ENCODE measurements around the gene SERPINA3. TPM values are rescaled to one million over a fixed set of nuclear protein-coding genes. Genes with fewer than 3 reads are reported as not detected.

SERPINA3 gene
- 2.7 to 3.5 TPM (median 3.0 TPM) in 3 replicates for total RNA-seq (2021)
- not detected for Bru-seq, nascent RNA
- long read RNA-seq, experiment 1 = 0 reads
- long read RNA-seq, experiment 2 = 0 reads
- long read RNA-seq, experiment 3 = 0 reads

DNA sequence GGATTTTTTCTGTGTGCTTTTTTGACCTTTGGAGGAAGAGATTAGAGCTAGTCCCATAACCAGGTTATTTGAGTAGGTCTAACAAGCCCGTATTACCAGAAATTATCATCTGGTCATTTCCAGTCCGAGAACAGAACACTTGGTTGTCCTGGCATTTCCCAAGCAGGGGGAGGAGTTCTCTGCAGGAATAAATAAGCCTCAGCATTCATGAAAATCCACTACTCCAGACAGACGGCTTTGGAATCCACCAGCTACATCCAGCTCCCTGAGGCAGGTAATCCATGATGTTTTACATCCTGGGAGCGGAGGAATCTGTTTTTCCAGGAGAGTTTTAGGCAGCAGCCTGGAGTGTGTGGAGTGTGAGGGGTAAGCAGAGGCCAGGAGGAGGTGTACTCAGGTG, at the start of gene SERPINA3:
Gene SERPINA3, plus strand, starts transcription at position 218 of the 400 bp plus-strand sequence. CDS start 2,051 bp downstream, outside the sequence.
- DNase-seq (ENCODE audit: low spot score) (no peak), ATAC-seq (no peak)
- ChIA-PET CTCF (interaction anchor here (0.6 kb wide), 1 partner anchor 60 kb away, joined by 3 read pairs; no protein-coding TSS in a partner anchor), POLR2A (no interaction called here)
- peaks cover 36% of the 10 kb centered on the region for H3K9me3 Mint-ChIP-seq
- no peak within 1 kb of the TSS for H3K27ac Mint-ChIP-seq
- peaks cover 10% of the 10 kb centered on the region for H3K27me3 Mint-ChIP-seq (ENCODE audit: low read depth)
- peaks cover 6% of the 10 kb centered on the region; the same call in 1 of the 2 replicates for H3K36me3 Mint-ChIP-seq
- no peak within 1 kb of the TSS for H3K4me3 Mint-ChIP-seq
- no peaks in the 10 kb centered on the region for H3K4me1 Mint-ChIP-seq
- TF ChIP-seq RELA (CRISPR knock-in tag; IDR thresholded peaks at IDR 0.05; ENCODE audit: borderline replicate concordance) (no peak), ZNF138 (CRISPR knock-in tag; conservative IDR thresholded peaks at IDR 0.05) (no peak), CBFB (CRISPR knock-in tag; IDR thresholded peaks at IDR 0.05; ENCODE audit: low read depth) (no peak), FOXK1 (CRISPR knock-in tag; IDR thresholded peaks at IDR 0.05) (no peak), USF2 (CRISPR knock-in tag; IDR thresholded peaks at IDR 0.05) (no peak), KAT7 (CRISPR knock-in tag; IDR thresholded peaks at IDR 0.05; ENCODE audit: borderline replicate concordance) (no peak), ZBTB21 (CRISPR knock-in tag; IDR thresholded peaks at IDR 0.05; ENCODE audit: borderline replicate concordance) (no peak), ATF1 (CRISPR knock-in tag; IDR thresholded peaks at IDR 0.05) (no peak), ZNF423 (CRISPR knock-in tag; IDR thresholded peaks at IDR 0.05) (no peak)
- TF ChIP-seq, protein P1, sequence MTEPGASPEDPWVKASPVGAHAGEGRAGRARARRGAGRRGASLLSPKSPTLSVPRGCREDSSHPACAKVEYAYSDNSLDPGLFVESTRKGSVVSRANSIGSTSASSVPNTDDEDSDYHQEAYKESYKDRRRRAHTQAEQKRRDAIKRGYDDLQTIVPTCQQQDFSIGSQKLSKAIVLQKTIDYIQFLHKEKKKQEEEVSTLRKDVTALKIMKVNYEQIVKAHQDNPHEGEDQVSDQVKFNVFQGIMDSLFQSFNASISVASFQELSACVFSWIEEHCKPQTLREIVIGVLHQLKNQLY (CRISPR knock-in tag; IDR thresholded peaks at IDR 0.05) = no peak

GRCh38 chr14:94562941-94563883, 49.0 kb upstream of the SERPINA3 start:
- DNase-seq (ENCODE audit: low spot score) = no peak
- CTCF ChIA-PET = interaction anchor here (1.5 kb wide), 1 partner anchor 129 kb away, joined by 3 read pairs; no protein-coding TSS in a partner anchor
- Mint-ChIP-seq H3K36me3 (no peaks in the 10 kb centered on the region), H3K27me3 (ENCODE audit: low read depth) (no peaks in the 10 kb centered on the region), H3K4me3 (no peak overlapping the region), H3K9me3 (no peaks in the 10 kb centered on the region), H3K27ac (no peak overlapping the region), H3K4me1 (no peaks in the 10 kb centered on the region)
- POLR2A ChIA-PET = no interaction called here
- ATAC-seq = no peak
- TF ChIP-seq FOXK1 (CRISPR knock-in tag; IDR thresholded peaks at IDR 0.05) (no peak), IRF2 (CRISPR knock-in tag; IDR thresholded peaks at IDR 0.05; ENCODE audit: borderline replicate concordance, low read depth) (no peak), SMAD4 (CRISPR knock-in tag; IDR thresholded peaks at IDR 0.05) (no peak), GTF2I (CRISPR knock-in tag; conservative IDR thresholded peaks at IDR 0.05) (no peak), CBFB (CRISPR knock-in tag; IDR thresholded peaks at IDR 0.05; ENCODE audit: low read depth) (no peak), TEAD1 (CRISPR knock-in tag; IDR thresholded peaks at IDR 0.05) (no peak), PRRX2 (CRISPR knock-in tag; IDR thresholded peaks at IDR 0.05) (no peak), ATF2 (CRISPR knock-in tag; IDR thresholded peaks at IDR 0.05; ENCODE audit: borderline replicate concordance, low read depth) (no peak)
- TF ChIP-seq, protein P2, sequence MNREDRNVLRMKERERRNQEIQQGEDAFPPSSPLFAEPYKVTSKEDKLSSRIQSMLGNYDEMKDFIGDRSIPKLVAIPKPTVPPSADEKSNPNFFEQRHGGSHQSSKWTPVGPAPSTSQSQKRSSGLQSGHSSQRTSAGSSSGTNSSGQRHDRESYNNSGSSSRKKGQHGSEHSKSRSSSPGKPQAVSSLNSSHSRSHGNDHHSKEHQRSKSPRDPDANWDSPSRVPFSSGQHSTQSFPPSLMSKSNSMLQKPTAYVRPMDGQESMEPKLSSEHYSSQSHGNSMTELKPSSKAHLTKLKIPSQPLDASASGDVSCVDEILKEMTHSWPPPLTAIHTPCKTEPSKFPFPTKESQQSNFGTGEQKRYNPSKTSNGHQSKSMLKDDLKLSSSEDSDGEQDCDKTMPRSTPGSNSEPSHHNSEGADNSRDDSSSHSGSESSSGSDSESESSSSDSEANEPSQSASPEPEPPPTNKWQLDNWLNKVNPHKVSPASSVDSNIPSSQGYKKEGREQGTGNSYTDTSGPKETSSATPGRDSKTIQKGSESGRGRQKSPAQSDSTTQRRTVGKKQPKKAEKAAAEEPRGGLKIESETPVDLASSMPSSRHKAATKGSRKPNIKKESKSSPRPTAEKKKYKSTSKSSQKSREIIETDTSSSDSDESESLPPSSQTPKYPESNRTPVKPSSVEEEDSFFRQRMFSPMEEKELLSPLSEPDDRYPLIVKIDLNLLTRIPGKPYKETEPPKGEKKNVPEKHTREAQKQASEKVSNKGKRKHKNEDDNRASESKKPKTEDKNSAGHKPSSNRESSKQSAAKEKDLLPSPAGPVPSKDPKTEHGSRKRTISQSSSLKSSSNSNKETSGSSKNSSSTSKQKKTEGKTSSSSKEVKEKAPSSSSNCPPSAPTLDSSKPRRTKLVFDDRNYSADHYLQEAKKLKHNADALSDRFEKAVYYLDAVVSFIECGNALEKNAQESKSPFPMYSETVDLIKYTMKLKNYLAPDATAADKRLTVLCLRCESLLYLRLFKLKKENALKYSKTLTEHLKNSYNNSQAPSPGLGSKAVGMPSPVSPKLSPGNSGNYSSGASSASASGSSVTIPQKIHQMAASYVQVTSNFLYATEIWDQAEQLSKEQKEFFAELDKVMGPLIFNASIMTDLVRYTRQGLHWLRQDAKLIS (CRISPR knock-in tag; IDR thresholded peaks at IDR 0.05; ENCODE audit: borderline replicate concordance) = no peak
- TF ChIP-seq, protein P3, sequence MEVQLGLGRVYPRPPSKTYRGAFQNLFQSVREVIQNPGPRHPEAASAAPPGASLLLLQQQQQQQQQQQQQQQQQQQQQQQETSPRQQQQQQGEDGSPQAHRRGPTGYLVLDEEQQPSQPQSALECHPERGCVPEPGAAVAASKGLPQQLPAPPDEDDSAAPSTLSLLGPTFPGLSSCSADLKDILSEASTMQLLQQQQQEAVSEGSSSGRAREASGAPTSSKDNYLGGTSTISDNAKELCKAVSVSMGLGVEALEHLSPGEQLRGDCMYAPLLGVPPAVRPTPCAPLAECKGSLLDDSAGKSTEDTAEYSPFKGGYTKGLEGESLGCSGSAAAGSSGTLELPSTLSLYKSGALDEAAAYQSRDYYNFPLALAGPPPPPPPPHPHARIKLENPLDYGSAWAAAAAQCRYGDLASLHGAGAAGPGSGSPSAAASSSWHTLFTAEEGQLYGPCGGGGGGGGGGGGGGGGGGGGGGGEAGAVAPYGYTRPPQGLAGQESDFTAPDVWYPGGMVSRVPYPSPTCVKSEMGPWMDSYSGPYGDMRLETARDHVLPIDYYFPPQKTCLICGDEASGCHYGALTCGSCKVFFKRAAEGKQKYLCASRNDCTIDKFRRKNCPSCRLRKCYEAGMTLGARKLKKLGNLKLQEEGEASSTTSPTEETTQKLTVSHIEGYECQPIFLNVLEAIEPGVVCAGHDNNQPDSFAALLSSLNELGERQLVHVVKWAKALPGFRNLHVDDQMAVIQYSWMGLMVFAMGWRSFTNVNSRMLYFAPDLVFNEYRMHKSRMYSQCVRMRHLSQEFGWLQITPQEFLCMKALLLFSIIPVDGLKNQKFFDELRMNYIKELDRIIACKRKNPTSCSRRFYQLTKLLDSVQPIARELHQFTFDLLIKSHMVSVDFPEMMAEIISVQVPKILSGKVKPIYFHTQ (CRISPR knock-in tag; IDR thresholded peaks at IDR 0.05) = no peak
- TF ChIP-seq, protein P4, sequence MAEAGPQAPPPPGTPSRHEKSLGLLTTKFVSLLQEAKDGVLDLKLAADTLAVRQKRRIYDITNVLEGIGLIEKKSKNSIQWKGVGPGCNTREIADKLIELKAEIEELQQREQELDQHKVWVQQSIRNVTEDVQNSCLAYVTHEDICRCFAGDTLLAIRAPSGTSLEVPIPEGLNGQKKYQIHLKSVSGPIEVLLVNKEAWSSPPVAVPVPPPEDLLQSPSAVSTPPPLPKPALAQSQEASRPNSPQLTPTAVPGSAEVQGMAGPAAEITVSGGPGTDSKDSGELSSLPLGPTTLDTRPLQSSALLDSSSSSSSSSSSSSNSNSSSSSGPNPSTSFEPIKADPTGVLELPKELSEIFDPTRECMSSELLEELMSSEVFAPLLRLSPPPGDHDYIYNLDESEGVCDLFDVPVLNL (CRISPR knock-in tag; IDR thresholded peaks at IDR 0.05; ENCODE audit: borderline replicate concordance, low read depth) = no peak
- TF ChIP-seq, protein P5, sequence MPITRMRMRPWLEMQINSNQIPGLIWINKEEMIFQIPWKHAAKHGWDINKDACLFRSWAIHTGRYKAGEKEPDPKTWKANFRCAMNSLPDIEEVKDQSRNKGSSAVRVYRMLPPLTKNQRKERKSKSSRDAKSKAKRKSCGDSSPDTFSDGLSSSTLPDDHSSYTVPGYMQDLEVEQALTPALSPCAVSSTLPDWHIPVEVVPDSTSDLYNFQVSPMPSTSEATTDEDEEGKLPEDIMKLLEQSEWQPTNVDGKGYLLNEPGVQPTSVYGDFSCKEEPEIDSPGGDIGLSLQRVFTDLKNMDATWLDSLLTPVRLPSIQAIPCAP (CRISPR knock-in tag; IDR thresholded peaks at IDR 0.05) = no peak
